ENCODE measurements around the gene NR3C2. TPM values are rescaled to one million over a fixed set of nuclear protein-coding genes. Genes with fewer than 3 reads are reported as not detected.

Gene NR3C2
- total RNA-seq, 4 donors from 2014 or later, result 13.1 to 24.1 (median 14.6) TPM

GRCh38 chr4:148263127-148263526 lies 179.1 kb downstream of the NR3C2 start:
- no peaks in the 10 kb centered on the region for H3K27me3 ChIP-seq
- no peak for DNase-seq (ENCODE audit: low spot score in 2 of 2)
- no peaks in the 10 kb centered on the region for H3K36me3 ChIP-seq
- TF ChIP-seq POLR2A (IDR thresholded peaks at IDR 0.05) (no peak), CTCF (IDR thresholded peaks at IDR 0.05) (no peak), EP300 (IDR thresholded peaks at IDR 0.05) (no peak)
- H3K4me3 ChIP-seq, result no peak overlapping the region
- no peak overlapping the region for H3K27ac ChIP-seq
- peaks cover 0 to 15% (median 0%) of the 10 kb centered on the region in 4 donors for H3K4me1 ChIP-seq
- H3K9me3 ChIP-seq, result no peaks in the 10 kb centered on the region
- 90 to 94% methylated on average over 4 of the region's 4 CpGs for whole genome bisulfite sequencing, 2 donors

DNA sequence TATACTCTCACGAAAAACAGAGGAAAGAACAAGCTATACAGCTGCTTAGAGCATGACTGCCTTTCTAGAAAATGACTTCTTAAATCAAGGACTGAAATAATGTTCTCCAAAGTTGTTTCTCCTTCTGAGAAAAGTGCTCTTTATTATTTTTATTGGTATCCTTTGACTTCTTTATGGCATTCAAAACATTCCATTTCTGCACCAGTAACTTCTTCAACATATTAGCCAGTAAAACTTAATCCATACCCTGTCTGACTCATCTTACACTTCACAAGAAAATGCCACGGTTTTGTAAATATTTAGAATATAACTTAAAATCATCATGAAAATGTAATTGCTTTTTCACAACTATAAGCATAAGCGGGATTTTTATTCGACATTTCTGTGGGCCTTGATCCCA lies 180.4 kb downstream of the NR3C2 start:
- H3K9me3 ChIP-seq, result no peaks in the 10 kb centered on the region
- no peak overlapping the region for H3K27ac ChIP-seq
- no peak for DNase-seq (ENCODE audit: low spot score in 2 of 2)
- H3K27me3 ChIP-seq, result no peaks in the 10 kb centered on the region
- 78 to 82% methylated on average over 4 of the region's 4 CpGs for WGBS, 2 donors
- TF ChIP-seq POLR2A (IDR thresholded peaks at IDR 0.05), result no peak
- no peaks in the 10 kb centered on the region for H3K36me3 ChIP-seq
- no peak overlapping the region for H3K4me3 ChIP-seq
- peaks cover 0 to 19% (median 0%) of the 10 kb centered on the region in 4 donors for H3K4me1 ChIP-seq

GRCh38 chr4:148259841-148260240 lies 182.4 kb downstream of the NR3C2 start:
- Histone ChIP-seq H3K36me3 (no peaks in the 10 kb centered on the region), H3K27ac (no peak overlapping the region), H3K4me3 (no peak overlapping the region), H3K27me3 (no peaks in the 10 kb centered on the region), H3K4me1 (peaks cover 0 to 19% (median 0%) of the 10 kb centered on the region in 4 donors), H3K9me3 (no peaks in the 10 kb centered on the region)
- no peak for DNase-seq (ENCODE audit: low spot score in 2 of 2)
- TF ChIP-seq EP300 (IDR thresholded peaks at IDR 0.05), result no peak
- TF ChIP-seq CTCF (IDR thresholded peaks at IDR 0.05), result no peak
- no peak for TF ChIP-seq POLR2A (IDR thresholded peaks at IDR 0.05)
- WGBS, 2 donors, result 94 to 96% methylated on average over 3 of the region's 3 CpGs

- Histone ChIP-seq H3K27ac (no peak overlapping the region), H3K27me3 (no peaks in the 10 kb centered on the region)
- WGBS, 2 donors, result 66 to 74% methylated on average over 7 of the region's 7 CpGs
Measured at GRCh38 chr4:148258535-148258934, 183.7 kb downstream of the NR3C2 start.

GRCh38 chr4:148255344-148255720 lies 186.9 kb downstream of the NR3C2 start:
- TF ChIP-seq EP300 (IDR thresholded peaks at IDR 0.05) (no peak), CTCF (IDR thresholded peaks at IDR 0.05) (no peak), POLR2A (IDR thresholded peaks at IDR 0.05) (no peak)
- no peaks in the 10 kb centered on the region for H3K36me3 ChIP-seq
- no peak overlapping the region for H3K27ac ChIP-seq
- 70 to 85% methylated on average over 1 of the region's 1 CpG for WGBS, 2 donors
- no peaks in the 10 kb centered on the region for H3K27me3 ChIP-seq
- peaks cover 0 to 14% (median 0%) of the 10 kb centered on the region in 4 donors for H3K4me1 ChIP-seq
- H3K4me3 ChIP-seq, result no peak overlapping the region
- DNase-seq (ENCODE audit: low spot score in 2 of 2), result no peak
- H3K9me3 ChIP-seq, result no peaks in the 10 kb centered on the region

More at GRCh38 chr4:148258535-148258934, 183.7 kb downstream of the NR3C2 start:
- Histone ChIP-seq H3K36me3 (no peaks in the 10 kb centered on the region), H3K9me3 (no peaks in the 10 kb centered on the region), H3K4me3 (no peak overlapping the region), H3K4me1 (peaks cover 0 to 19% (median 0%) of the 10 kb centered on the region in 4 donors)
- DNase-seq (ENCODE audit: low spot score in 2 of 2), result no peak
- TF ChIP-seq POLR2A (IDR thresholded peaks at IDR 0.05), result no peak
- TF ChIP-seq EP300 (IDR thresholded peaks at IDR 0.05), result no peak
- TF ChIP-seq CTCF (IDR thresholded peaks at IDR 0.05), result no peak

Measured in tibial nerve (tissue), 4 donors.